ENCODE results near the gene DMTF1. TPM values are rescaled to one million over a fixed set of nuclear protein-coding genes. Genes with fewer than 3 reads are reported as not detected.

Gene DMTF1
- total RNA-seq, 2 donors from 2014 or later: 30.7 to 100 TPM

DNA sequence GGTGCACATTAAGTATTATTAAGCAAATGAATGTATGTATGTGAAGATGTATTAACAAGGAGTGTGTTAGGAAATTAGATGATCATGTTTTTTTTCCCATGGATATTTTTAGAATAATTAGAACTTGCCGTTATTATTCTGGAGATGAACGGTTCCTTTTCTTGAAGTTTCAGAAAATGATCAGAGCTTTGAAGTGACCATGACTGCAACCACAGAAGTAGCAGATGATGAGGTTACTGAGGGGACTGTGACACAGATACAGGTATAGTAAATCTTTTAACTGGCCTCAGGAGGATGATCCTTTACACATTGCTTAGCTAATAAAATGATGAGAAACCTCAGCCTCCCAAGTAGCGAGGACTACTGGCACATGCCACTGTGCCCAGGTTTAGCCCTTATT, 18.6 kb downstream of the DMTF1 start:
- no peak for TF ChIP-seq POLR2AphosphoS5 (IDR thresholded peaks at IDR 0.05)
- no peak for TF ChIP-seq POLR2A (IDR thresholded peaks at IDR 0.05)
- TF ChIP-seq, protein P1, sequence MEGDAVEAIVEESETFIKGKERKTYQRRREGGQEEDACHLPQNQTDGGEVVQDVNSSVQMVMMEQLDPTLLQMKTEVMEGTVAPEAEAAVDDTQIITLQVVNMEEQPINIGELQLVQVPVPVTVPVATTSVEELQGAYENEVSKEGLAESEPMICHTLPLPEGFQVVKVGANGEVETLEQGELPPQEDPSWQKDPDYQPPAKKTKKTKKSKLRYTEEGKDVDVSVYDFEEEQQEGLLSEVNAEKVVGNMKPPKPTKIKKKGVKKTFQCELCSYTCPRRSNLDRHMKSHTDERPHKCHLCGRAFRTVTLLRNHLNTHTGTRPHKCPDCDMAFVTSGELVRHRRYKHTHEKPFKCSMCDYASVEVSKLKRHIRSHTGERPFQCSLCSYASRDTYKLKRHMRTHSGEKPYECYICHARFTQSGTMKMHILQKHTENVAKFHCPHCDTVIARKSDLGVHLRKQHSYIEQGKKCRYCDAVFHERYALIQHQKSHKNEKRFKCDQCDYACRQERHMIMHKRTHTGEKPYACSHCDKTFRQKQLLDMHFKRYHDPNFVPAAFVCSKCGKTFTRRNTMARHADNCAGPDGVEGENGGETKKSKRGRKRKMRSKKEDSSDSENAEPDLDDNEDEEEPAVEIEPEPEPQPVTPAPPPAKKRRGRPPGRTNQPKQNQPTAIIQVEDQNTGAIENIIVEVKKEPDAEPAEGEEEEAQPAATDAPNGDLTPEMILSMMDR (IDR thresholded peaks at IDR 0.05): no peak
- Histone ChIP-seq H3K27me3 (replicated peaks; ENCODE audit: insufficient read depth) (no peaks in the 10 kb centered on the region), H3K9me3 (no peaks in the 10 kb centered on the region), H3K36me3 (peaks cover 9 to 11% of the 10 kb centered on the region in 2 donors), H3K4me1 (replicated peaks) (no peaks in the 10 kb centered on the region), H3K4me3 (no peak overlapping the region), H3K27ac (no peak overlapping the region)
- intact Hi-C loops (cut with DNase I): no loop called here
- no peak for DNase-seq (ENCODE audit: low spot score)
- WGBS: 88% methylated on average over 3 of the region's 3 CpGs

DNA sequence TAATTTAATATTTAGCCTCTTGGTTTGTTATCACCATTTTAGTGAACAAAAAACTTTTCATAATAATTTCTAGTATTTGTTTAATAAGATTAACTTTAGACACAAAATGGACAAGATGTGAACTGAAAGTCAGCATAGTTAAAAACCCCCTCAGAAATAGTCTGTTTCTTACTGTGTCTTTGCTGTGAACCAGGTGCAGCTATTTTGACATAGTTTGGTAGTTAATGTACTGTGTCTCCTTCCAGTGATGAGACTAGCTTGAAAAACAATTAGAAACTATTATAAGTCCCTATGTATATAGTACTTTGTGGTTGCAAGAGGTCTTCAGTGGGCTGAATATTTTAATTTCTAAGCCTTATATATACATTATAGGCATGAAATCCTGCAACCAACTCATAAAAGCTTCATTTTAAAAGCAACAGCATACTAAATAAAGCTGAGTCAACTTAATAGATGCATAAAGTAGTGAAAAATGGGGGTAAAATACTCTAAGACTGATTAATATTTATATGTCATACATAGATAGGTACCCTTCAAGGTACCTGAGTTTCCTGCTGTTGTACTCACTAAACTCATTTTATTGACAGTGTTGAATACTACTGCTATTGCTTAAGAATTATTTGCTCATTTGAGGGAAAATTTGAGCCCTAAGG, 19.2 kb downstream of the DMTF1 start:
- intact Hi-C loops (cut with DNase I): no loop called here
- no peaks in the 10 kb centered on the region for H3K4me1 ChIP-seq (replicated peaks)
- no peak overlapping the region for H3K27ac ChIP-seq
- no peaks in the 10 kb centered on the region for H3K27me3 ChIP-seq (replicated peaks; ENCODE audit: insufficient read depth)
- H3K4me3 ChIP-seq: no peak overlapping the region
- TF ChIP-seq POLR2AphosphoS5 (IDR thresholded peaks at IDR 0.05) (no peak), POLR2A (IDR thresholded peaks at IDR 0.05) (no peak)
- TF ChIP-seq, protein P1 (IDR thresholded peaks at IDR 0.05): no peak
- H3K9me3 ChIP-seq: no peaks in the 10 kb centered on the region
- DNase-seq (ENCODE audit: low spot score): no peak
- peaks cover 9 to 16% of the 10 kb centered on the region in 2 donors for H3K36me3 ChIP-seq

DNA sequence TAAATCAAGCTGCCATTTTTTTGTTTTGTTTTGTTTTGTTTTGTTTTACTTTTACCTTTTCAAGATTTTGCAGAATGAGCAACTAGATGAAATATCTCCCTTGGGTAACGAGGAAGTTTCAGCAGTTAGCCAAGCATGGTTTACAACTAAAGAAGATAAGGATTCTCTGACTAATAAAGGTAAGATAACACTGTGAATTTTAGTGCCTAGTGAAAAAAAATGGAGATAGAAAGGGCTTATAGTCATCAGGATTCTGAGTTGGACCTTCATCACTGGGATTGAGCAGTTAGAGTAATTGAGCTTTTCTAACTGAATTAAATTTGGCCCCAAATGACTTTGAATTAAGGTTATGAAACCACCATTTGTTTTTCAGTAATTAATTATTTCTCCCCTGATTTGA, 21.2 kb downstream of the DMTF1 start:
- intact Hi-C loops (cut with DNase I): no loop called here
- TF ChIP-seq, protein P1 (IDR thresholded peaks at IDR 0.05): no peak
- no peak for TF ChIP-seq POLR2AphosphoS5 (IDR thresholded peaks at IDR 0.05)
- no peak for TF ChIP-seq POLR2A (IDR thresholded peaks at IDR 0.05)
- WGBS: 98% methylated on average over 1 of the region's 1 CpG

DNA sequence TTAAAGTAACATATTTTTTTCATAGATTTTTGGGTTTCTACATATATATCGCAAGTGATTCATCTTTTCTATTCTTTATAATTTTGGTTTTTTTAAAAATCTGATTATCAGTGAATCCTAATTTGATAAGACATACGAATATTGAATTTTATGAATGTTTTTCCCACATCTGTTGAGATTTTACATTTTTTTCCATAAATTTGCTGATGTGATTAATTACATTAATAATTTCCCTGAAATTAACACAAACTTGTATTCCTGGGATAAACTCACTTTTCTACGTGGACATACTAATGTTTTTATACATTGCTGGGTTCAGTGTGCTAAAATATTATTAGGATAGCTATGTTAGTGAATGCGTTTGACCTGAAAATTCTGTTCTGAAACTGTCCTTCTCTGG, 26.1 kb downstream of the DMTF1 start:
- 94% methylated on average over 4 of the region's 4 CpGs for WGBS
- Histone ChIP-seq H3K27ac (no peak overlapping the region), H3K36me3 (peaks cover 5 to 16% of the 10 kb centered on the region in 2 donors), H3K4me1 (replicated peaks) (no peaks in the 10 kb centered on the region), H3K9me3 (no peaks in the 10 kb centered on the region), H3K27me3 (replicated peaks; ENCODE audit: insufficient read depth) (no peaks in the 10 kb centered on the region), H3K4me3 (no peak overlapping the region)
- DNase-seq (ENCODE audit: low spot score): no peak
- intact Hi-C loops (cut with DNase I): no loop called here
- TF ChIP-seq POLR2A (IDR thresholded peaks at IDR 0.05): no peak

More for the DNA sequence above, 21.2 kb downstream of the DMTF1 start:
- no peak overlapping the region for H3K27ac ChIP-seq
- no peaks in the 10 kb centered on the region for H3K4me1 ChIP-seq (replicated peaks)
- H3K9me3 ChIP-seq: no peaks in the 10 kb centered on the region
- no peak overlapping the region for H3K4me3 ChIP-seq
- peaks cover 9 to 16% of the 10 kb centered on the region in 2 donors for H3K36me3 ChIP-seq
- no peaks in the 10 kb centered on the region for H3K27me3 ChIP-seq (replicated peaks; ENCODE audit: insufficient read depth)
- no peak for DNase-seq (ENCODE audit: low spot score)

DNA sequence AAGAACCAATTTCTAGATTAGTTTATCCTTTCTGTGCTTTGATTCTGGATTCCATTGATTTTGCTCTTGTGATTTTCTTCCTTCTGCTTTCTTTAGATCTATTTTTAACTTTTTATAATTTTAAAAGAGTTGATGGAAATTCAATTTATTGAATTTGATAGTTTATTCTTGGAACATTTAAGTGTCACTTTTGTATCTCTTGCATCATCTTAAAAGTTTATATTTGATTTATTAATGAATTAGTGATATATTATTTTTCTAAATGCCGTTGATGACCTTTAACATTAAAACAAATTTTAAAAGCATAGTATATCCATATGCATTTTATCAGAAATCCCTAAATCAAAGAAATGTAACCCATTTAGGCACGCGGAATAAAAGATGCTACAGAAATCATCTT, 26.9 kb downstream of the DMTF1 start:
- Histone ChIP-seq H3K36me3 (peaks cover 5 to 16% of the 10 kb centered on the region in 2 donors), H3K9me3 (no peaks in the 10 kb centered on the region), H3K27me3 (replicated peaks; ENCODE audit: insufficient read depth) (no peaks in the 10 kb centered on the region), H3K4me3 (no peak overlapping the region), H3K4me1 (replicated peaks) (no peaks in the 10 kb centered on the region), H3K27ac (no peak overlapping the region)
- no peak for DNase-seq (ENCODE audit: low spot score)
- TF ChIP-seq POLR2A (IDR thresholded peaks at IDR 0.05): no peak
- TF ChIP-seq, protein P1 (IDR thresholded peaks at IDR 0.05): no peak
- TF ChIP-seq POLR2AphosphoS5 (IDR thresholded peaks at IDR 0.05): no peak
- 96% methylated on average over 3 of the region's 3 CpGs for WGBS
- intact Hi-C loops (cut with DNase I): no loop called here
